ENCODE measurements around the gene NTM.
A peak's percentile ranks its signal among the peaks of the same experiment; 100 is the strongest.

The NTM gene

GRCh38 chr11:132256528-132257279 is 886.3 kb downstream of the NTM start:
- Histone ChIP-seq H3K4me3 (ENCODE audit: extremely low read depth, insufficient read depth, low read length, poor library complexity, severe bottlenecking) (no peak overlapping the region), H3K36me3 (ENCODE audit: control insufficient read depth, insufficient read depth, low read length) (no peaks in the 10 kb centered on the region), H3K4me1 (ENCODE audit: control insufficient read depth, insufficient read depth, low read length, poor library complexity, severe bottlenecking) (no peaks in the 10 kb centered on the region), H3K9me3 (ENCODE audit: control insufficient read depth, low read length) (no peaks in the 10 kb centered on the region), H3K27ac (ENCODE audit: low read depth, low read length, severe bottlenecking) (no peak overlapping the region)
- WGBS, 2 experiments (ENCODE audit: insufficient coverage in 2 of 2) = 93 to 97% methylated on average over 15 to 16 of the region's 17 CpGs

GRCh38 chr11:132257871-132258270 is 887.5 kb downstream of the NTM start:
- H3K4me3 ChIP-seq (ENCODE audit: extremely low read depth, insufficient read depth, low read length, poor library complexity, severe bottlenecking) = no peak overlapping the region
- no peak overlapping the region for H3K27ac ChIP-seq (ENCODE audit: low read depth, low read length, severe bottlenecking)
- WGBS, 2 experiments (ENCODE audit: insufficient coverage in 2 of 2) = 82 to 85% methylated on average over 4 to 5 of the region's 5 CpGs
- no peaks in the 10 kb centered on the region for H3K36me3 ChIP-seq (ENCODE audit: control insufficient read depth, insufficient read depth, low read length)
- H3K9me3 ChIP-seq (ENCODE audit: control insufficient read depth, low read length) = no peaks in the 10 kb centered on the region
- no peaks in the 10 kb centered on the region for H3K4me1 ChIP-seq (ENCODE audit: control insufficient read depth, insufficient read depth, low read length, poor library complexity, severe bottlenecking)

DNA sequence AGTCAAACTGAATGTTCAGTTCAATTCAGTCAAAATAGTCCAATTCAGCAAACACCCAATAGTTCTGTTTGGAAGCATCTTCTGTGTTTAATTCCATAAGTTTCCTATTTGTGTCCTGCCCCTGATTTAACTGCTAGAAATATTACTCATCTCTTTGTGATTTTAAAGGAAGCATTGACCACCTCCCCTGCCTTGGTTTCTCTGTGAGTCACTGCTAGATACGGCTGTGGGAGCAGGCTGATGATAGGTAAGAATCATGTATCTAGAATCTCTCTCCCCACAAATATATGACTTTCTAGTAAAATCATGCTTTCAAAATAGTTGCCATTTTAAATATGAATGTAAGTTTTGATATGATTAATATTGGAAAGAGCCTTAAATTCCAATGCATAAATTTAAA is 888.5 kb downstream of the NTM start:
- Histone ChIP-seq H3K36me3 (ENCODE audit: control insufficient read depth, insufficient read depth, low read length) (no peaks in the 10 kb centered on the region), H3K4me3 (ENCODE audit: extremely low read depth, insufficient read depth, low read length, poor library complexity, severe bottlenecking) (no peak overlapping the region), H3K4me1 (ENCODE audit: control insufficient read depth, insufficient read depth, low read length, poor library complexity, severe bottlenecking) (no peaks in the 10 kb centered on the region), H3K9me3 (ENCODE audit: control insufficient read depth, low read length) (no peaks in the 10 kb centered on the region), H3K27ac (ENCODE audit: low read depth, low read length, severe bottlenecking) (no peak overlapping the region)
- WGBS, 2 experiments (ENCODE audit: insufficient coverage in 2 of 2) = no CpG with 5 or more reads among the region's 1 CpG

GRCh38 chr11:132260636-132261035 is 890.2 kb downstream of the NTM start:
- Histone ChIP-seq H3K27ac (ENCODE audit: low read depth, low read length, severe bottlenecking) (no peak overlapping the region), H3K4me3 (ENCODE audit: extremely low read depth, insufficient read depth, low read length, poor library complexity, severe bottlenecking) (no peak overlapping the region), H3K4me1 (ENCODE audit: control insufficient read depth, insufficient read depth, low read length, poor library complexity, severe bottlenecking) (no peaks in the 10 kb centered on the region), H3K36me3 (ENCODE audit: control insufficient read depth, insufficient read depth, low read length) (no peaks in the 10 kb centered on the region), H3K9me3 (ENCODE audit: control insufficient read depth, low read length) (no peaks in the 10 kb centered on the region)
- WGBS, 2 experiments (ENCODE audit: insufficient coverage in 2 of 2) = 86 to 94% methylated on average over 6 to 7 of the region's 7 CpGs

GRCh38 chr11:132263241-132263640 is 892.8 kb downstream of the NTM start:
- no peaks in the 10 kb centered on the region for H3K9me3 ChIP-seq (ENCODE audit: control insufficient read depth, low read length)
- 82 to 83% methylated on average over 4 to 5 of the region's 5 CpGs for WGBS, 2 experiments (ENCODE audit: insufficient coverage in 2 of 2)
- H3K27ac ChIP-seq (ENCODE audit: low read depth, low read length, severe bottlenecking) = no peak overlapping the region
- no peak overlapping the region for H3K4me3 ChIP-seq (ENCODE audit: extremely low read depth, insufficient read depth, low read length, poor library complexity, severe bottlenecking)
- H3K36me3 ChIP-seq (ENCODE audit: control insufficient read depth, insufficient read depth, low read length) = no peaks in the 10 kb centered on the region
- H3K4me1 ChIP-seq (ENCODE audit: control insufficient read depth, insufficient read depth, low read length, poor library complexity, severe bottlenecking) = no peaks in the 10 kb centered on the region

- WGBS, 2 experiments (ENCODE audit: insufficient coverage in 2 of 2) = 94 to 100% methylated on average over 1 to 2 of the region's 4 CpGs
These were observed 893.5 kb downstream of the NTM start for GRCh38 chr11:132263875-132264274.

DNA sequence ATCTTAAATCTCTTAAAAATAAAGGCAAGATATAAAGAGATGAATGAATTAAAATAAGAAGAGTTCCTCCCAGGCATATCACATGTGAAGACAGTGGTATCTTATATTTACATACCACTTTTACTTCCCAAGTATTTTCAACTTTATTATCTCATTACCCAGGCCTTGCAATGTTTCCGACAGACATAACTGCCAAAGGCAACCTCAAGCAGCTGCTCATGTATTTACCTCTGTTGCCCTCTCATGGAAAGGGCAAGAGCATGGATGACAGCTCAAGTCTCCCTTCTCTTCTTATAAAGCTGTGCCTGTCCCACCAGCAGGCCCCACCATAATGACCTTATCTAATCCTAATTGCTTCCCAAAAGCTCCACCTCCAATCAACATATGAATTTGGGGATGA is 894.2 kb downstream of the NTM start:
- 92 to 100% methylated on average over 1 of the region's 1 CpG for WGBS, 2 experiments (ENCODE audit: insufficient coverage in 2 of 2)
- Histone ChIP-seq H3K27ac (ENCODE audit: low read depth, low read length, severe bottlenecking) (no peak overlapping the region), H3K36me3 (ENCODE audit: control insufficient read depth, insufficient read depth, low read length) (no peaks in the 10 kb centered on the region), H3K4me3 (ENCODE audit: extremely low read depth, insufficient read depth, low read length, poor library complexity, severe bottlenecking) (no peak overlapping the region), H3K9me3 (ENCODE audit: control insufficient read depth, low read length) (no peaks in the 10 kb centered on the region), H3K4me1 (ENCODE audit: control insufficient read depth, insufficient read depth, low read length, poor library complexity, severe bottlenecking) (peaks cover 5% of the 10 kb centered on the region)

More at GRCh38 chr11:132263875-132264274, 893.5 kb downstream of the NTM start:
- Histone ChIP-seq H3K4me1 (ENCODE audit: control insufficient read depth, insufficient read depth, low read length, poor library complexity, severe bottlenecking) (peaks cover 3% of the 10 kb centered on the region), H3K36me3 (ENCODE audit: control insufficient read depth, insufficient read depth, low read length) (no peaks in the 10 kb centered on the region), H3K9me3 (ENCODE audit: control insufficient read depth, low read length) (no peaks in the 10 kb centered on the region), H3K4me3 (ENCODE audit: extremely low read depth, insufficient read depth, low read length, poor library complexity, severe bottlenecking) (no peak overlapping the region), H3K27ac (ENCODE audit: low read depth, low read length, severe bottlenecking) (no peak overlapping the region)

DNA sequence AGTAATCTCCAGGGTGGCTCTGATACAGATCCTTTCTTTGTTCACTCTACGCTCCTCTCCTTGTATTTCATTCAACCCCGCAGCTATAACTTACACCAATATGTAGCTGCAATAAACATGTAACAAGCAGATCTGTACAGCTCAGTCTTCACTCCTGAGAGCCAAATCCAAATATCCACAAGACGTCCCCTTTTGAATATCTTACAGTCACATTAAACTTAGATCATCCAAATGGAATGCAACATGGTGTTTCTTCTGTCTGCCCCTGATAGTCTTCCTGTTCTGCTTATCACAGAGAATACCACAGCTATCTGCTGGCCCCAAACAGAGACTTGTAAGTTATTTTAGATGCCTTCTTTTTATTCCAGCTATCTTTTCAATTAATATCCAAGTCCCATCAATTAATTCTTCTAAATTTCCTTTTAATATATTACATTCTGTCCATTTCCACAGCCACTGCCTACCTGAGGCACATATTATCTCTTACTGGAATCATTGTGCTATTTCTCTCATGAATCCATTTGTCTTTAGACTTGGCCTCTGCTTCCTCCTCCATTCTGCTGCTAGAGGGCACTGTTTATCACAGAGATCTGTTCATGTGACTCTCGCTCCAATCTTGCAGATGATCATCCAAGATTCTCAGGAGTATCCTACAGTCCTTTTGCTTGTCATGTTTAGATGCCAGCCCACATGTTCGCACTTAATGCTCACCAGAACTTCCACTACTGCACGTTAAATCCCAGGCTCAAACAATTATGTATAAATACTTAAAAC is 908.6 kb downstream of the NTM start:
- H3K36me3 ChIP-seq (ENCODE audit: control insufficient read depth, insufficient read depth, low read length) = no peaks in the 10 kb centered on the region
- H3K9me3 ChIP-seq (ENCODE audit: control insufficient read depth, low read length) = no peaks in the 10 kb centered on the region
- peaks cover 9% of the 10 kb centered on the region for H3K4me1 ChIP-seq (ENCODE audit: control insufficient read depth, insufficient read depth, low read length, poor library complexity, severe bottlenecking)
- H3K27ac ChIP-seq (ENCODE audit: low read depth, low read length, severe bottlenecking) = peak overlapping the region; percentile 73
- H3K4me3 ChIP-seq (ENCODE audit: extremely low read depth, insufficient read depth, low read length, poor library complexity, severe bottlenecking) = no peak overlapping the region
- WGBS, 2 experiments (ENCODE audit: insufficient coverage in 2 of 2) = 75 to 81% methylated on average over 6 of the region's 6 CpGs

- WGBS, 2 experiments (ENCODE audit: insufficient coverage in 2 of 2) = 80 to 83% methylated on average over 1 to 2 of the region's 4 CpGs
- H3K4me3 ChIP-seq (ENCODE audit: extremely low read depth, insufficient read depth, low read length, poor library complexity, severe bottlenecking) = no peak overlapping the region
- H3K9me3 ChIP-seq (ENCODE audit: control insufficient read depth, low read length) = no peaks in the 10 kb centered on the region
- H3K4me1 ChIP-seq (ENCODE audit: control insufficient read depth, insufficient read depth, low read length, poor library complexity, severe bottlenecking) = no peaks in the 10 kb centered on the region
- H3K27ac ChIP-seq (ENCODE audit: low read depth, low read length, severe bottlenecking) = no peak overlapping the region
- no peaks in the 10 kb centered on the region for H3K36me3 ChIP-seq (ENCODE audit: control insufficient read depth, insufficient read depth, low read length)
These were observed 913.6 kb downstream of the NTM start for GRCh38 chr11:132284048-132284447.

DNA sequence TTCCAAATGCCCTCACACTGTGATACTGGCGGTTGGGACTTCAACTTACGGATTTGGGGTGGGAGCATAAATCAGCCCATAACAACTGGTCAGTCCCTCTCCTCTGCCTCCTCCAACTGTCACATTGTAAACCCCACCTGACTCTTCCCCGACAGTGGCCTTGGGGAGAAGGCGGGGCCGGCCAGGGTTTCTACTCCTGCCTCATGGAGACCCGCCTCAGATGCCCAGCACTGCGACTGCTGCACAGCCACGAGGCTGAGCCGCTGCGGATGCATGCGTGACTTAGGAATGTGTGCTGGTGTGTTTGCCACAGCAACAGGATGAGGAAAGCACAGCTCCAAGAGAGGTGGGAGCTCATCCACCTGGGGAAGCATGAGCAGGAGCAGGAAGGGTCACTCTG is 914.2 kb downstream of the NTM start:
- H3K4me3 ChIP-seq (ENCODE audit: extremely low read depth, insufficient read depth, low read length, poor library complexity, severe bottlenecking) = no peak overlapping the region
- 90 to 95% methylated on average over 8 to 10 of the region's 11 CpGs for WGBS, 2 experiments (ENCODE audit: insufficient coverage in 2 of 2)

DNA sequence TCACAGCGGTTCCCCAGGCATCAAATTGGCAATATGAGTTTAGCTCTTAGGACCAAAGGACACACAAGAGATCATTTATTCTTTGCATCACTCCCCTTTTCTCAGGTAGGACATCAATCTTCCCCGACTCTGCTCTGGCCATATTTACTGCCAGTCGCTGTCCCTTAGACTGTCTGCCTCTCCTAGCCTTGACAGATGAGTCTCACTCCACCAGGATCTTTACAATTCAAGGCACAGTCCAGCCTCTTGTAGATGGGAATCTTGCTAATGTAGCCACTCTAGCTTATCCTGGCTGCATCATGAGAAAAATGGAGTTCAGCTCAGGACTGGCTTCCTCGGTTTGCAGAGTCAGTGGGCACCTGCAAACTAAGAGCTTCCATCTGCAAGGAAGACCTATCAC is 915.2 kb downstream of the NTM start:
- Histone ChIP-seq H3K36me3 (ENCODE audit: control insufficient read depth, insufficient read depth, low read length) (no peaks in the 10 kb centered on the region), H3K27ac (ENCODE audit: low read depth, low read length, severe bottlenecking) (no peak overlapping the region), H3K9me3 (ENCODE audit: control insufficient read depth, low read length) (no peaks in the 10 kb centered on the region), H3K4me1 (ENCODE audit: control insufficient read depth, insufficient read depth, low read length, poor library complexity, severe bottlenecking) (peaks cover 4% of the 10 kb centered on the region), H3K4me3 (ENCODE audit: extremely low read depth, insufficient read depth, low read length, poor library complexity, severe bottlenecking) (no peak overlapping the region)
- WGBS, 2 experiments (ENCODE audit: insufficient coverage in 2 of 2) = 90 to 93% methylated on average over 3 to 4 of the region's 4 CpGs

More for the DNA sequence above, 914.2 kb downstream of the NTM start:
- no peak overlapping the region for H3K27ac ChIP-seq (ENCODE audit: low read depth, low read length, severe bottlenecking)
- peaks cover 3% of the 10 kb centered on the region for H3K4me1 ChIP-seq (ENCODE audit: control insufficient read depth, insufficient read depth, low read length, poor library complexity, severe bottlenecking)
- no peaks in the 10 kb centered on the region for H3K36me3 ChIP-seq (ENCODE audit: control insufficient read depth, insufficient read depth, low read length)
- H3K9me3 ChIP-seq (ENCODE audit: control insufficient read depth, low read length) = no peaks in the 10 kb centered on the region
